Measurements from ENCODE around the gene MRPS9. TPM values are rescaled to one million over a fixed set of nuclear protein-coding genes. Genes with fewer than 3 reads are reported as not detected.

Gene MRPS9
- polyA plus RNA-seq, 4 donors, result 51.7 to 55.0 (median 52.8) TPM

- DNase-seq (ENCODE audit: low read depth in 4 of 4, low spot score in 2 of 4), result no peak
Observed at GRCh38 chr2:105076121-105076520, 38.3 kb downstream of the MRPS9 start.

DNA sequence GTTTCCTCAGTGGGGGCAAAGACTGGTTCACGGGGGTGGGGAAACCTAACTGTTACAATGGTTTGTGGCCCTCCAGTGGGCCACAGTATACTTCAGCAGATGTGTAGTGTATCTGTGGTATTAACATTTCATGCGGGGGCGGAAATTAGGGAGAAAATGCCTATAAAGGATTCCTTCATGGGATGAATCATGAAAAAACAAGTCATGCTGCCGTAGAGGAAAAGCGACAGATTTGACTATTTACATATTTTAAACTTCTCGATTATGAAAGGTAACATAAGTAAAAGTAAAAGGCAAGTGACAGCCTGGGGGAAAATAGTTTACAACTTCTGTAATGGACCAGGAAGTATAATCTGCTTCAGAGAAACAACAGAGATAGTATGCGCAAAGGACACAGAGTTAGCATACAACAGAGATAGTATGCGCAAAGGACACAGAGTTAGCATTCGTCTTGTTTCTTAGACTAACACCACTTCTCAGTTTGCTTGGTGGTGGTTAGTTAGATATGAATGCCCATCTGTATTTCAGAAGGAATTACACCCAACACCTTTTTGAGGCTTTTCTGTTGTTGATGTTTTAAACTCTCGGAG lies 41.1 kb downstream of the MRPS9 start:
- DNase-seq (ENCODE audit: low read depth in 4 of 4, low spot score in 2 of 4), result no peak

DNA sequence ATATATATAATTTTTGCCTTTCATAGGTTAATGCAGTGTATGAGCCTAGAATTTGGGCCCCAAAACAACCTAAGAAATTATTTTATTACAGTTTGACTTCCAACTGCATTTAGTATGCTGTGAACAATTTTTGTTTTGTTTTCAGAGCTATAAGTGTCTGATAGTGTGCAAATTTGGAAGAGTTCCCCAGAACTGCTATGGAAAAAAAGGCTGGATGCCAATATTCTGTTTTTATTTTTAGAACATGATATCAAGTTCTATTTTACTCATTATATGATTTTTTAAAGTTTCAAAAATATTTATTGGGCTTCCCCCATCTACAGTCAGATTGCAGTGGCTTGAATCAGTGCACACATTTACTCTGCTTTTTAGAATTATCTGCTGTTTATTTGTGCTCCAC lies 42.6 kb downstream of the MRPS9 start:
- no peak for DNase-seq (ENCODE audit: low read depth in 4 of 4, low spot score in 2 of 4)

- DNase-seq (ENCODE audit: low read depth in 4 of 4, low spot score in 2 of 4), result peak in 1 of 4 donors; percentile 13
Observed at GRCh38 chr2:105081006-105081601, 43.2 kb downstream of the MRPS9 start.

DNA sequence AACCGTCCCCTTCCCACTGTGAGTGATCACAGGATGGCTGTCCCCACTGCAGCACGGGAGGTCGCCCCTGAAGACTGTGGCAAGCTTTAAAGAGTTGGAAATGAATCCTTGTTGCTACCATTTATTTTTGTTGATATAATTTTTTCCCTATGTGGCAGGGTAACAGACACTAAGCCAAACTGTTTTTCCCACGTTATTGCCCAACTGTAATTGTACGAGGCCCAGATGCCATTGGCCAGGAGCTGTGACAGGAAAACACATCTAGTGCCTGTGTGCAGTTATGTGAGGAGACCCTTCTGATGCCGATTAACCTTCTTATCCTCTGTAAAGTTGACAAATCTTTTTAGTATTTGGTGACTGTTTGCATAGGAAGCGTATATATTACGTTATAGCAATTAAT lies 44.2 kb downstream of the MRPS9 start:
- DNase-seq (ENCODE audit: low read depth in 4 of 4, low spot score in 2 of 4), result no peak

DNA sequence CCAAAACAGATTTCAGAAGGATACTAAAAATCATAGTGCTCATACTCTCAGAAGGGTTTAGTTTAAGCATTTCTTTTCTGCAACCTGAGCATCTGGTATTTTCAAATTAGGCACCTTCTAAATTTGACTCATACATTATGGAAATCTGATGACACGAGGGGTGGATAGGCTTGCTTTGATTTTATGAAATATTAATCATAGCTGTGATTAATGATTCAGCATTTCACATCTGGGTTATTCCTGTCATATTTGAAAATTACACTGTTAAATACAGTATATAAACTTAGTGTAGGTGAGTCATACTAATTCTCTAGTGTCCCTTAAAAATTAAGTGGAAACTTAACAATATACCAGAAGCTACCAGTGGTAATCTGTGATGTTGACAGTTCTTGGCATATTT lies 47.7 kb downstream of the MRPS9 start:
- no peak for DNase-seq (ENCODE audit: low read depth in 4 of 4, low spot score in 2 of 4)

DNA sequence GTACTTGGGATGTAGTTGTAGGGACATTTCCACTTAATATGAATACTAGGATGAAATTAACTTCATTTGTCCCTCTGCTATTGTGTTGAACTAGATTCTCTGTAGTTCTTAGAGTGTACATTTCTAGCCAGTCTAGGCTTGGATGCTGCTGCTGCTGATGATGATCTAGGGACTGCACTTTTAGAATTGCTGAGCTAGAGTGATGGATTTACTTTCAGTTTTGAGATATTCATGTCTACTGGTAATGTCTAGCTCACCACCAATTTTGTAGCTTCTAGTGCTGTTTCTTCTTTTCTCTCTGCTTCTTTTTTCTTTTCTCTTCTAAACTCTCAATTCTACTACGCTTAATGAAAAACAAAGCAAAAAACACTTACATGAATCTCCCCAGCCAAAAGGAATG lies 49.4 kb downstream of the MRPS9 start:
- no peak for DNase-seq (ENCODE audit: low read depth in 4 of 4, low spot score in 2 of 4)

DNA sequence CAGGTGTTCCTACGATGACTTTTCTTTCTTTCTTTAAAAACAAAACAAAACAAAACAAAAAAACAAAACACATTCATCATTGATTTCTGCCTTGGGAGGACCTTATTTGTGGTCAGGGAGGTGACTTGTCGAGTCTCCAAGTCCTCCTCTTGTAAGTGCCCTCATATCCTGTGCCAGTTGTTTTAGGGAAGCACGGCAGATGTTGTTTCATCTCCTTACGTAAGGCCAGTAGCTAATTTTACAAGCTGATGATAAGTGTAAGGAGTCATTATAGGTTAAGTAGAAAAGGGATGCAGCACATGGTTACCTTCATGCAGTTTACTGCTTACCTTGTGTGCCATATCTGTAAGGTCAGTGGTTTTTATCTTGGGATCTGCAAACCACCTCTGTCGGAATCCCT lies 52.2 kb downstream of the MRPS9 start:
- no peak for DNase-seq (ENCODE audit: low read depth in 4 of 4, low spot score in 2 of 4)

- DNase-seq (ENCODE audit: low read depth in 4 of 4, low spot score in 2 of 4), result no peak
Observed at GRCh38 chr2:105092797-105093196, 54.9 kb downstream of the MRPS9 start.

GRCh38 chr2:105099153-105099552 lies 61.3 kb downstream of the MRPS9 start:
- DNase-seq (ENCODE audit: low read depth in 4 of 4, low spot score in 2 of 4), result no peak

- DNase-seq (ENCODE audit: low read depth in 4 of 4, low spot score in 2 of 4), result no peak
Observed at GRCh38 chr2:105100046-105100840, 62.4 kb downstream of the MRPS9 start.

DNA sequence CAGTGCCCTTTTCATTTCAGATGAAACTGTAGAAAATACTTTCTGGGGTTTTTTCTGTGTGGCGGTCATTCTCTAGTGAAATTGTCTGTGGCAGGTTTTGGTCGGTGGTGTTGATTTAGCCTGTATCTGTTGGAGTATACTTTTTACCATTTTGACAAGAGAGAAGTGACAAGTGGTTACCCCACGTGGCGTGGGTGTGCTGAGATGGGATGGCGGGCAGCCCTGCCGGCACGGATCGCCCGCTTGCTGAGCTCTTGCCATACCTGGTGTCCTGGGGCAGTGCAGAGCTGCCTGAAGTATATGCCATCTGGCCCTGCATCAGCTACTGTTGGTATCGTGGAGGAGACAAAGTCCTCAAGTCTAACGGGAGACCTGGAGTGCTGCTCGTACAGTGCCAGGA lies 64.1 kb downstream of the MRPS9 start:
- no peak for DNase-seq (ENCODE audit: low read depth in 4 of 4, low spot score in 2 of 4)

- DNase-seq (ENCODE audit: low read depth in 4 of 4, low spot score in 2 of 4), result peak in 2 of 4 donors; percentile 32 to 45
Observed at GRCh38 chr2:105102963-105103421, 65.1 kb downstream of the MRPS9 start.

- no peak for DNase-seq (ENCODE audit: low read depth in 4 of 4, low spot score in 2 of 4)
Observed at GRCh38 chr2:105103481-105103880, 65.6 kb downstream of the MRPS9 start.

GRCh38 chr2:105104208-105104731 lies 66.4 kb downstream of the MRPS9 start:
- DNase-seq (ENCODE audit: low read depth in 4 of 4, low spot score in 2 of 4), result no peak

DNA sequence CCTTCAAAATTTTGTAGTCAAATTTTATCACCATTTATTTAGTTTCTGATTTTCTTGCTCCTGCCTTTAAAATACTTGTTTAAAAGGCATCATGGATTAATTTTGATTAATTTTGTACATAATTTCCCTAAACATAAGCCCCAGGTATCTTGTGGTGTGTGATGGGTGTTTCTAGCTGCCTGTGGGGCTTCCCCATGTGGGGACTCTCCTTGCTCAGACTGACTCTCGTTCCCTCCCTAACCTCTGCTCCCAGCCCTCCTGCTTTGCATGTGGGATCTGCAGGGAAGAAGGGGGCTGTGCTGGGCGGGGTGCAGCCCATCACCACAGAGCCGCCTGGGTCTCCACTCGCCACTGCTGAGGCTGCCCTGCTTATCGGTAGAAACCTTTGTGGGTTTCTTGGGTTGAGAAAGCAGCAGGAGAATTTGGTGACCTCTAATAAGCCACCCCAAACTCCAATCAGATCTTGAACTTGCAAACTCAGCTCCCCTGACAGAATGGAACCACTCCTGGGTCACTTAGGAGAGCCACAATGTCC lies 72.5 kb downstream of the MRPS9 start:
- DNase-seq (ENCODE audit: low read depth in 4 of 4, low spot score in 2 of 4), result no peak

- DNase-seq (ENCODE audit: low read depth in 4 of 4, low spot score in 2 of 4), result no peak
Observed at GRCh38 chr2:105111365-105112150, 73.7 kb downstream of the MRPS9 start.

DNA sequence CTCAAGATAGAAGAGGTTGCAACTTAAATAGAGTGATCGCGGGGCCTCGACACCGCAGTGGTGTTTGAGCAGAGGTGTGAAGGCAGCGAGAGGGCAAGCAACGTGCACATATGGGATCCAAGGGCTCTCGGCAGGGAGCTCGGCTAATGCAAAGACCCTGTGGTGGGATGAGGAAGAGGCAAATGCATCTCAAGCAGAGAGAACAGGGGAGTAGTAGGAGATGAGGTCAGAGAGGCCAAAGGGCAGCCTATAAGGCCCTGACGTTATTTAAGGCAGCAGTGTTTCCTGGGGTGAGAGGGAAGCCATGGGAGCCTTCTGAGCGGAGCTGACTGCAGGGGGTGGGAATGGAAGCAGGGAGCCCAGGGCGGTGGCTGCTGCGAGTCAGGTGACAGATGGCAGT lies 74.5 kb downstream of the MRPS9 start:
- DNase-seq (ENCODE audit: low read depth in 4 of 4, low spot score in 2 of 4), result no peak

- DNase-seq (ENCODE audit: low read depth in 4 of 4, low spot score in 2 of 4), result no peak
Observed at GRCh38 chr2:105113616-105114291, 75.9 kb downstream of the MRPS9 start.

GRCh38 chr2:105114551-105114950 lies 76.7 kb downstream of the MRPS9 start:
- peak in 1 of 4 donors; percentile 37 for DNase-seq (ENCODE audit: low read depth in 4 of 4, low spot score in 2 of 4)
